GM23338 (cell line): ENCODE data around the gene CCDC178. TPM values are rescaled to one million over a fixed set of nuclear protein-coding genes. Genes with fewer than 3 reads are reported as not detected.

ENCODE experiments used
- ATAC-seq: fragments of 200-7000 bp; cut with Tn5 transposase; 3 replicates; pipeline ENCODE4 v1.9.1; 2020
- DNase-seq: peaks from one replicate; pipeline ENCODE4 v3.0.0-alpha.2; 2015; ENCODE audit warnings: low spot score
- H2AFZ ChIP-seq: fragments of 200-600 bp; sonication (generic); 2 replicates; pipeline ENCODE4 v1.8.0; 2016; ENCODE audit warnings: antibody characterized with exemption, mild to moderate bottlenecking, moderate library complexity
- H3F3A ChIP-seq: fragments of 200-600 bp; sonication (generic); replicated peaks from 2 replicates; pipeline ENCODE4 v1.8.0; 2017; ENCODE audit warnings: antibody characterized with exemption, mixed run types, low read depth
- H3K27ac ChIP-seq: fragments of 200-600 bp; sonication (generic); 2 replicates; pipeline ENCODE4 v1.6.1; 2016; ENCODE audit warnings: low read depth
- H3K27me3 ChIP-seq: fragments of 200-600 bp; sonication (generic); 2 replicates; pipeline ENCODE4 v1.8.0; 2016; ENCODE audit warnings: mild to moderate bottlenecking, mixed run types, moderate library complexity; ENCODE audit not compliant: insufficient read depth
- H3K36me3 ChIP-seq: fragments of 200-600 bp; sonication (generic); 2 replicates; pipeline ENCODE4 v1.8.0; 2016; ENCODE audit warnings: mild to moderate bottlenecking; ENCODE audit not compliant: insufficient read depth
- H3K4me1 ChIP-seq: fragments of 200-600 bp; sonication (generic); 2 replicates; pipeline ENCODE4 v1.8.0; 2016; ENCODE audit warnings: mild to moderate bottlenecking, moderate library complexity; ENCODE audit not compliant: insufficient read depth
- H3K4me2 ChIP-seq: fragments of 200-600 bp; sonication (generic); 2 replicates; pipeline ENCODE4 v1.7.1; 2017; ENCODE audit warnings: mixed run types
- H3K4me3 ChIP-seq: fragments of 200-600 bp; sonication (generic); 2 replicates; pipeline ENCODE4 v1.6.1; 2016; ENCODE audit warnings: mixed run types
- H3K79me2 ChIP-seq: fragments of 200-600 bp; sonication (generic); replicated peaks from 2 replicates; pipeline ENCODE4 v1.8.0; 2017; ENCODE audit warnings: mild to moderate bottlenecking; ENCODE audit not compliant: insufficient read depth
- H3K9me2 ChIP-seq: fragments of 200-600 bp; sonication (generic); 2 replicates; pipeline ENCODE4 v1.8.0; 2017; ENCODE audit not compliant: insufficient read depth
- H4K20me1 ChIP-seq: fragments of 200-600 bp; sonication (generic); replicated peaks from 2 replicates; pipeline ENCODE4 v1.8.0; 2017; ENCODE audit warnings: mild to moderate bottlenecking; ENCODE audit not compliant: insufficient read depth
- H3K27ac Mint-ChIP-seq: 2 replicates; pipeline ENCODE4 v1.8.0; 2020; ENCODE audit warnings: inconsistent platforms, mild to moderate bottlenecking, moderate library complexity, mixed read lengths
- H3K27me3 Mint-ChIP-seq: 3 replicates; pipeline ENCODE4 v1.8.0; 2022; ENCODE audit warnings: low read depth, mild to moderate bottlenecking, moderate library complexity, mixed read lengths, inconsistent platforms; ENCODE audit not compliant: insufficient read depth, poor library complexity
- H3K36me3 Mint-ChIP-seq: 3 replicates; pipeline ENCODE4 v1.8.0; 2021; ENCODE audit warnings: low read depth, mild to moderate bottlenecking, inconsistent platforms, moderate library complexity, mixed read lengths
- H3K4me1 Mint-ChIP-seq: 3 replicates; pipeline ENCODE4 v1.8.0; 2020; ENCODE audit warnings: mild to moderate bottlenecking, inconsistent platforms, mixed read lengths
- H3K4me3 Mint-ChIP-seq: 3 replicates; pipeline ENCODE4 v1.8.0; 2021; ENCODE audit warnings: moderate library complexity, mild to moderate bottlenecking, inconsistent platforms, mixed read lengths
- H3K9me3 Mint-ChIP-seq: 3 replicates; pipeline ENCODE4 v1.8.0; 2020; ENCODE audit warnings: moderate library complexity, mild to moderate bottlenecking, inconsistent platforms, mixed read lengths
- CTCF ChIP-seq, 2 experiments: fragments of 200-600 bp in 1 of 2; sonication (generic) in 1 of 2; conservative IDR thresholded peaks; 2 replicates each; pipeline versions ENCODE4 v1.5.1 to v1.6.1; 2016 to 2017; ENCODE audit warnings: antibody characterized with exemption in 2 of 2, low read depth in 2 of 2, mild to moderate bottlenecking in 2 of 2, moderate library complexity in 1 of 2
- ETS1 ChIP-seq: IDR thresholded peaks from 2 replicates; pipeline ENCODE4 v1.6.1; 2016; ENCODE audit warnings: antibody characterized with exemption
- EZH2phosphoT487 ChIP-seq: fragments of 200-600 bp; sonication (generic); IDR thresholded peaks from one replicate; pipeline ENCODE4 v1.8.1; 2018; ENCODE audit warnings: antibody characterized with exemption; ENCODE audit not compliant: unreplicated experiment
- ZNF331 ChIP-seq: fragments of 250-450 bp; sonication (Bioruptor Pico); IDR thresholded peaks from 2 replicates; pipeline ENCODE4 v1.5.0; 2020; ENCODE audit warnings: low read depth, mild to moderate bottlenecking, moderate library complexity
- polyA plus RNA-seq: library from polyadenylated mRNA; unstranded; fragments of >200 nt; fragmentation: Nextera tagmentation; extraction: Ambion mirVana; gene quantifications from 2 replicates; pipeline ENCODE4 v1.2.1, GENCODE V29; 2016
- total RNA-seq: library from RNA; depleted of rRNA; stranded (reverse); fragments of >200 nt; shearing (Covaris generic); gene quantifications from 2 replicates; pipeline ENCODE4 v1.2.3, GENCODE V29; 2014
- TF ChIP-seq, protein P1 (sequence below): IDR thresholded peaks from one replicate; pipeline ENCODE4 v1.6.1; 2018; ENCODE audit warnings: antibody characterized with exemption; ENCODE audit not compliant: unreplicated experiment

CCDC178 gene
- total and polyA plus RNA-seq, 2 experiments from 2014 or later = 0.17 to 0.24 TPM

DNA sequence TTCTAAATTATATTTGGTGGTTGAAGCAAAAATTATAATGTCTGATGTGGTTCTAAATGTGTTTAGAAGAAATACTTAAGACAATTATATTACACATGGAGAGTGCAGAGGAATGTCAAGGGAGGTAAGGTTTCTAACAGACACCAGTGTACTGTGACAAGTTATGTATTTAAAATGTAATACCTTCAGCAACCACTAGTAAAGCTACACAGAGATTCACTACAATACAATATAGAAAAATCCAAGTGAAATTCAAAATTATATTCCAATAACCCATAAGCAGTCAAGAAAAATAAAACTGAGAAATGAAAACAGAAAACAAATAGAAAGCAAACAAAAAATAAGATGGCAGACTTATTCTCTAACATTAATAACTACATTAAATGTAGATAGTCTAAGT, 418.2 kb downstream of the CCDC178 start:
- DNase-seq (peak; percentile 39), ATAC-seq (peak; percentile 36; the same call in 1 of the 3 replicates)
- Mint-ChIP-seq H3K4me3 (no peak overlapping the region), H3K36me3 (no peaks in the 10 kb centered on the region), H3K4me1 (no peaks in the 10 kb centered on the region), H3K9me3 (no peaks in the 10 kb centered on the region), H3K27me3 (peaks cover 1% of the 10 kb centered on the region), H3K27ac (no peak overlapping the region)
- no peak for TF ChIP-seq ZNF331 (CRISPR knock-in tag)
- TF ChIP-seq, protein P1, sequence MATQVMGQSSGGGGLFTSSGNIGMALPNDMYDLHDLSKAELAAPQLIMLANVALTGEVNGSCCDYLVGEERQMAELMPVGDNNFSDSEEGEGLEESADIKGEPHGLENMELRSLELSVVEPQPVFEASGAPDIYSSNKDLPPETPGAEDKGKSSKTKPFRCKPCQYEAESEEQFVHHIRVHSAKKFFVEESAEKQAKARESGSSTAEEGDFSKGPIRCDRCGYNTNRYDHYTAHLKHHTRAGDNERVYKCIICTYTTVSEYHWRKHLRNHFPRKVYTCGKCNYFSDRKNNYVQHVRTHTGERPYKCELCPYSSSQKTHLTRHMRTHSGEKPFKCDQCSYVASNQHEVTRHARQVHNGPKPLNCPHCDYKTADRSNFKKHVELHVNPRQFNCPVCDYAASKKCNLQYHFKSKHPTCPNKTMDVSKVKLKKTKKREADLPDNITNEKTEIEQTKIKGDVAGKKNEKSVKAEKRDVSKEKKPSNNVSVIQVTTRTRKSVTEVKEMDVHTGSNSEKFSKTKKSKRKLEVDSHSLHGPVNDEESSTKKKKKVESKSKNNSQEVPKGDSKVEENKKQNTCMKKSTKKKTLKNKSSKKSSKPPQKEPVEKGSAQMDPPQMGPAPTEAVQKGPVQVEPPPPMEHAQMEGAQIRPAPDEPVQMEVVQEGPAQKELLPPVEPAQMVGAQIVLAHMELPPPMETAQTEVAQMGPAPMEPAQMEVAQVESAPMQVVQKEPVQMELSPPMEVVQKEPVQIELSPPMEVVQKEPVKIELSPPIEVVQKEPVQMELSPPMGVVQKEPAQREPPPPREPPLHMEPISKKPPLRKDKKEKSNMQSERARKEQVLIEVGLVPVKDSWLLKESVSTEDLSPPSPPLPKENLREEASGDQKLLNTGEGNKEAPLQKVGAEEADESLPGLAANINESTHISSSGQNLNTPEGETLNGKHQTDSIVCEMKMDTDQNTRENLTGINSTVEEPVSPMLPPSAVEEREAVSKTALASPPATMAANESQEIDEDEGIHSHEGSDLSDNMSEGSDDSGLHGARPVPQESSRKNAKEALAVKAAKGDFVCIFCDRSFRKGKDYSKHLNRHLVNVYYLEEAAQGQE = no peak
- TF ChIP-seq ETS1 = no peak
- peak in 1 of 2 experiments; percentile 46; a peak in 1 of 4 replicates for TF ChIP-seq CTCF (conservative IDR thresholded peaks at IDR 0.05; ENCODE audit: low read depth in 2 of 2)
- Histone ChIP-seq H3K4me1 (no peaks in the 10 kb centered on the region), H3F3A (no peaks in the 10 kb centered on the region), H3K4me2 (no peak overlapping the region), H4K20me1 (no peaks in the 10 kb centered on the region), H3K79me2 (no peaks in the 10 kb centered on the region), H3K36me3 (no peaks in the 10 kb centered on the region), H3K27ac (no peak overlapping the region), H2AFZ (no peak overlapping the region), H3K27me3 (no peaks in the 10 kb centered on the region), H3K4me3 (no peak overlapping the region), H3K9me2 (no peaks in the 10 kb centered on the region; the same call in 1 of the 2 replicates)

DNA sequence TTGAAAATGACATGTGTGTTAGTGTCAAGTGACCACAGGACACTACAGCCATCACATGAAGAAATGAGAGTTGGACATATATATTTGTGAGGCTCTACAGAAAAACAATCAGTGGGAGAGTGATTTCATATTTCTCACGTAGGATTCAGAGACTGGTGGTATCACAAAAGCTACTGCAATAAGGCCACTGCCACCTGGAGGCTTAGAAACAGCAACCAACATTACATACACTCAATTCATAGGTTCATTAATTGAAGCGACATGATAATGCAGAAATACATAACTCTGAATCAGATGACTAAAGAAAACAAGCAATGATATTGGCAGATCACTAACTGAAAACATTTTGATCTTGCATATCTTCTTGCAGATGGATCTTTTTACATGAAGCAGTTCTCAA, 419.6 kb downstream of the CCDC178 start:
- Mint-ChIP-seq H3K9me3 (no peaks in the 10 kb centered on the region), H3K4me3 (no peak overlapping the region), H3K36me3 (no peaks in the 10 kb centered on the region), H3K27me3 (peaks cover 1% of the 10 kb centered on the region), H3K27ac (no peak overlapping the region), H3K4me1 (no peaks in the 10 kb centered on the region)
- Histone ChIP-seq H3F3A (no peaks in the 10 kb centered on the region), H3K27ac (no peak overlapping the region), H3K9me2 (no peaks in the 10 kb centered on the region; the same call in 1 of the 2 replicates), H2AFZ (no peak overlapping the region), H4K20me1 (no peaks in the 10 kb centered on the region), H3K4me3 (no peak overlapping the region), H3K27me3 (no peaks in the 10 kb centered on the region), H3K36me3 (no peaks in the 10 kb centered on the region), H3K4me2 (no peak overlapping the region), H3K4me1 (no peaks in the 10 kb centered on the region), H3K79me2 (no peaks in the 10 kb centered on the region)
- DNase-seq (no peak), ATAC-seq (no peak)
- TF ChIP-seq EZH2phosphoT487 (no peak), CTCF (conservative IDR thresholded peaks at IDR 0.05; ENCODE audit: low read depth in 2 of 2) (peak; percentile 27 to 34; a peak in 3 of 4 replicates)
